HG03103 (cell line): ENCODE data around the gene LIPI.
"Not testable (repeated sequence)": the region's sequence is repeated elsewhere in the genome, so short reads cannot be mapped to it uniquely, and the experiment has no call there.

ENCODE experiments used
- ATAC-seq: cut with Tn5 transposase; IDR thresholded peaks from one replicate; pipeline ENCODE4 v1.9.1; 2021; ENCODE audit warnings: low read depth; ENCODE audit not compliant: unreplicated experiment

Gene LIPI

GRCh38 chr21:14075346-14076142, 135.2 kb downstream of the LIPI start:
- no peak for ATAC-seq

- no peak for ATAC-seq
Measured at GRCh38 chr21:14074177-14074576, 136.6 kb downstream of the LIPI start.

- no peak for ATAC-seq
Measured at GRCh38 chr21:14073615-14074014, 137.1 kb downstream of the LIPI start.

- ATAC-seq = no peak
Measured at GRCh38 chr21:14072761-14073535, 137.8 kb downstream of the LIPI start.

- ATAC-seq = no peak
Measured at GRCh38 chr21:14071902-14072734, 138.6 kb downstream of the LIPI start.

- no peak for ATAC-seq
Measured at GRCh38 chr21:14070968-14071367, 139.8 kb downstream of the LIPI start.

GRCh38 chr21:14070049-14070893, 140.5 kb downstream of the LIPI start:
- ATAC-seq = no peak

GRCh38 chr21:14064296-14064645, 146.5 kb downstream of the LIPI start:
- ATAC-seq = no peak

GRCh38 chr21:14063620-14064295, 147.0 kb downstream of the LIPI start:
- ATAC-seq = not testable (repeated sequence)

- not testable (repeated sequence) for ATAC-seq
Measured at GRCh38 chr21:14062684-14063083, 148.1 kb downstream of the LIPI start.

- not testable (repeated sequence) for ATAC-seq
Measured at GRCh38 chr21:14061820-14062219, 148.9 kb downstream of the LIPI start.

- ATAC-seq = not testable (repeated sequence)
Measured at GRCh38 chr21:14058995-14059627, 151.6 kb downstream of the LIPI start.
